NCI-H2081 treated with DMSO at 0.1 percent for 48 hours (cell line): ENCODE results near the gene EPC2.
"Not testable (repeated sequence)": the region's sequence is repeated elsewhere in the genome, so short reads cannot be mapped to it uniquely, and the experiment has no call there.

ENCODE experiments used
- DNase-seq: peaks from one replicate; lab custom pipeline; 2025; lab: John Stamatoyannopoulos, UW

EPC2 gene

DNA sequence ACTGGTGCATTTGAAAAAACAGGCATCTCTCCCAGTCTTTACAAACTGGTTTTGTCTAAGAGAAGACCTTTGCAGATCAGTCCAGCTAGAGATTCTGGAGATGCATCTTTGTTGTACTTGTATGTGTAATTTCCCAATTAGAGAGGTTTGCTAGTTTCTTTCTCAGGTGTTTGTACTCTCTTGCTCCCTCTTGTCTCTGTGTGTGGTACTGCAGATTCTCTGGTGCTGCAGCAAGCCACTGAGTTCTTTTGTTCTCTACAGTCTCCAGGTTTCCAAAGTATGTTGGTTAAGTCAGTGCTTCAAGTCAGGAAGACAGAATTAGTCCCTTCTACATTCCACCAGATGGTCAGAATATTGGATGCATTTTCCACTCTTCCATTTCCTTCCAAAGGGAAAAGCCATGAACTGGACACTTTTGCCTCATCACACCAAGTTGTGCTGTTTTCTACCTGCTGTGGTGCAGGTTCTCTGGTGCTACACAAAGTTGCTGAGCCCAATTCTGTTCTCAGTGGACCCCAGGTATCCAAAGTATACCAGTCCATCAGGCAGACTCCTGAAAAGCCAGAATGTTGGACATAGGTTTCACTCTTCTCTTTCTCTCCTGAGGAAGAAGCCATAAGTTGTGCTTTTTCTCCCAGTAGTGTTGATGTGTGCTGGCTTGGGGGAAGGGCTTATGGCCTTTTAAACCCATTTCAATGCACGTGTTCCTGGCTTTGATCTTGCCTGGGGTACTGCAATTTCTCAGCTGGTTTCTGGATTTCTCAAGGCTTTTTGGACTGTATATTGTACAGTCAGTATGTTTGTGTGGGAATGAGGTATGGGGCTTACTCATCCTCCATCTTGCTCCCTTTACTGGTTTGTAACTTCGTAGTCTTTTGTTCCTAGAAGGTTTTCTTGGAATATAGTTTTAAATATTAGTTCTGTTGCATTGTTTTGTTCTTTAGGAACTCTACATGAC is 29.8 kb downstream of the EPC2 start:
- DNase-seq, result no peak

- no peak for DNase-seq
Observed at GRCh38 chr2:148675708-148676107, 31.2 kb downstream of the EPC2 start.

DNA sequence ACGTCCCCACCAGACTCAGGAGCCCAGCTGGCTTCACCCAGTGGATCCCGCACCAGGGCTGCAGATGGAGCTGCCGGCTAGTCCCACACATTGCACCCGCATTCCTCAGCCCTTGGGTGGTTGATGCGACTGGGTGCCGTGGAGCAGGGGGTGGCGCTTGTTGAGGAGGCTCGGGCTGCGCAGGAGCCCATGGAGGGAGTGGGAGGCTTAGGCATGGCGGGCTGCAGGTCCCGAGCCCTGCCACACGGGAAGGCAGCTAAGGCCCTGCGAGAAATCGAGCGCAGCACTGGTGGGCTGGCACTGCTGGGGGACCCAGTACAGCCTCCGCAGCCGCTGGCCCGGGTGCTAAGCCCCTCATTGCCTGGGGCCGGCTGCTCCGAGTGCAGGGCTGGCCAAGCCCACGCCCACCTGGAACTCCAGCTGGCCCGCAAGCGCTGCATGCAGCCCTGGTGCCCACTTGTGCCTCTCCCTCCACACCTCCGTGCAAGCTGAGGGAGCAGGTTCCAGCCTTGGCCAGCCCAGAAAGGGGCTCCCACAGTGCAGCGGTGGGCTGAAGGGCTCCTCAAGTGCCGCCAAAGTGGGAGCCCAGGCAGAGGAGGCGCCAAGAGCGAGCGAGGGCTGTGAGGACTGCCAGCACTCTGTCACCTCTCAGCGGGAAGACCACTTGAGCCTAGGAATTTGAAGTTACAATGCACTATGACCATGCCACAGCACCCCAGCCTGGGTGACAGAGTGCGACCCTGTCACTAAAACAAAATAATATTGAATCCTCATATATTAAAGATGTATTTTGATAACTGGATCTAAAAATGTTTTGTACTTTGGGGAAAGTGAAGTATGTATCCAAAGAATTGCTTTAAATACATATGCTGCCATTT is 34.0 kb downstream of the EPC2 start:
- not testable (repeated sequence) for DNase-seq

DNA sequence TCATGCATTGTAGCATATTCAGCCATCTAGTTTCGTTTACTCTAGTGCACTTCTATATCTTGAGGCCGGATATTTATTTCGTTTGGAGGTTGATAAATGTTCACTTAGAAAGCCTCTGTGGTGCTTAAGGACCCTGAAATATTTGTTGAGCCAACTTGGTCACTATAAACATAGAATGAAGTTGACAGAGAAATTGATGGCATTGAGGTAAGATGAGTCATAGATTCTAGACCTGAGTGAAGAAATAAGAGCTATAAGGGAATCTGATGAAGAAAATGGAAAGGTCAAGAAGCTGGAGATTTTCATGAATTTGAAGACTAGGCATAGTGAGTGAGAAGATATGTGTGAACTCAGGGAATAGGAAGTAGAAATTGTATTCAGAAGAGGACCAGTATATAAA is 35.9 kb downstream of the EPC2 start:
- no peak for DNase-seq

GRCh38 chr2:148681443-148681842 is 36.9 kb downstream of the EPC2 start:
- DNase-seq, result no peak

GRCh38 chr2:148681862-148682261 is 37.3 kb downstream of the EPC2 start:
- not testable (repeated sequence) for DNase-seq

GRCh38 chr2:148684507-148684906 is 40.0 kb downstream of the EPC2 start:
- no peak for DNase-seq

DNA sequence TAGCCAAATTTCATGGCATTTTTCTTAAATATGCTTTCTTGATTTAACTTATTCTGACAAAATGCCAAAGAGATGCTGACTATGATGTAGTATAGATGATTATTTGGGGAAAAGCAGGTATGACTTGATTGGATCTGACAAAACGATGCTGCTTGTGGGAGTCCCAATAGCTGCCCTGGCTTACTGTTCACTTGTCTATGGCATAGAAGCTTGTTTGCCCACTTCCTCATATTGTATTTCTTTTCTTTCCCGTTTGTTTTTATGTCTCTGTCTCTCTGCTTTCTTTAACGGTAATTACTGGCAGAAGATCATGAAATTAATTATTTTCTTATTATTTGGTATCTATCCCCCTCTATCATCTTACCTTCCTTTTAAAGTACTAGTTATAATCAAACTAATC is 43.0 kb downstream of the EPC2 start:
- no peak for DNase-seq

DNA sequence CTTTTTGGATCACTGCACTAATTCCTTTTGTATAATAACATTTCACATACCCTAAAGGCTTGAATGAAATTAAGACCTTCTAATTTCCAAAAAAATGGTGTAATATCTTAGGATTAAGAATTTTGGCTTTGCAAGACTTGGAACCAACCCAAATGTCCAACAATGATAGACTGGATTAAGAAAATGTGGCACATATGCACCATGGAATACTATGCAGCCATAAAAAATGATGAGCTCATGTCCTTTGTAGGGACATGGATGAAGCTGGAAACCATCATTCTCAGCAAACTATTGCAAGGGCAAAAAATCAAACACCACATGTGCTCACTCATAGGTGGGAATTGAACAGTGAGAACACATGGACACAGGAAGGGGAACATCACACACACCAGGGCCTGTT is 43.5 kb downstream of the EPC2 start:
- DNase-seq, result not testable (repeated sequence)

DNA sequence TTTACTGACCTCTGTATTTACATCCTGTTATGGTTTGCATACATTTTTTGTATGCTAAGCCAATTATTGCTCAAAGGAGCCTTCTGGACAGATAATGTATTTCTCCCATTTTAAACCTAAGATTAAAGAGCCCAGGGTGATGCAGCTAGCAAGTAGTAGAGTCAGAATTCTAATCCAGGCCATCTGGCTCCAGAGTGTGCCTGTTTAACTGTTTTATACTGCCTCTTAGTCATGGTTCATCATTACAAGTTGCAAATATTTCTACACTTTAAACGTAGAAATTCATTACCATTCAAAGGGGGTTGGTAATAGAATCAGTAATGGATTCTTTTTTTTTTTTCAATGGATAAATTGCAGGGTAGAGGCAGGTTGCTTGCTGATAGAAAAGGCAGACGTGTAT is 52.4 kb downstream of the EPC2 start:
- no peak for DNase-seq

DNA sequence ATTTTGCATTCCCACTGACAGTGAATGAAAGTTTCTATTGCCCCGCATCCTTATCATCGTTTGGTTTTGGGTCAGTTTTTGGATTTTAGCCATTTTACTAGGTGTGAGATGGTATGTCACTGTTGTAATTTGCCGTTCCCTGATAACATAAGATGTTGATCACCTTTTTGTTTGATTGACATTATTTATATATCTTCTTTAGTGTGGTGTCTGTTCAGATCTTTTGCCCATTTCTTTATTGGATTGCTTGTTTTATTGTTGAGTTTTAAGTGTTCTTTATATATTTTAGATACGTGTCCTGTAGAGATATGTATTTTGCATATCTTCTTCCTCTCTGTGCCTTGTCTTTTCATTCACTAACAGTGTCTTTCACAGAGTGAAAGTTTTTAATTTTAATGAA is 55.3 kb downstream of the EPC2 start:
- no peak for DNase-seq

GRCh38 chr2:148701039-148701438 is 56.5 kb downstream of the EPC2 start:
- DNase-seq, result no peak

DNA sequence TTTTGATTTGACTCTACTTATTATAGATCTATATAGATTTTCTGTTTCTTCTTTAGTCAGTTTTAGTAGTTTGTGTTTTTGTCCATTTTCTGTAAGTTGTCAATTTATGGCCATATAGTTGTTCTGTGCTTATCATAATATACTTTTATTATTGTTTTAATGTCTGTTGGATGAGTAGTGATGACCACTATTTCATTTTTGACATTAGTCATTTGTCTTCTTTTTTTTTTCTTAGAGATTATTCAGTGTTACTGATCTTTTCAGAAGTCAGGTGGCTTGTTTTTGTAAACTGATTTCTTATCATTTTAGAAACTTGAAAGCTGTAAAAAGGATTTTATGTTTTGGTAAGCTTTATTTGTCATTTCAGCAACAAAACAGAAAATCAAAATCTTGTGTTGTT is 57.3 kb downstream of the EPC2 start:
- no peak for DNase-seq

- no peak for DNase-seq
Observed at GRCh38 chr2:148702475-148702874, 57.9 kb downstream of the EPC2 start.

- no peak for DNase-seq
Observed at GRCh38 chr2:148704247-148704646, 59.7 kb downstream of the EPC2 start.

- no peak for DNase-seq
Observed at GRCh38 chr2:148716378-148716920, 71.9 kb downstream of the EPC2 start.

- no peak for DNase-seq
Observed at GRCh38 chr2:148718039-148718438, 73.5 kb downstream of the EPC2 start.

DNA sequence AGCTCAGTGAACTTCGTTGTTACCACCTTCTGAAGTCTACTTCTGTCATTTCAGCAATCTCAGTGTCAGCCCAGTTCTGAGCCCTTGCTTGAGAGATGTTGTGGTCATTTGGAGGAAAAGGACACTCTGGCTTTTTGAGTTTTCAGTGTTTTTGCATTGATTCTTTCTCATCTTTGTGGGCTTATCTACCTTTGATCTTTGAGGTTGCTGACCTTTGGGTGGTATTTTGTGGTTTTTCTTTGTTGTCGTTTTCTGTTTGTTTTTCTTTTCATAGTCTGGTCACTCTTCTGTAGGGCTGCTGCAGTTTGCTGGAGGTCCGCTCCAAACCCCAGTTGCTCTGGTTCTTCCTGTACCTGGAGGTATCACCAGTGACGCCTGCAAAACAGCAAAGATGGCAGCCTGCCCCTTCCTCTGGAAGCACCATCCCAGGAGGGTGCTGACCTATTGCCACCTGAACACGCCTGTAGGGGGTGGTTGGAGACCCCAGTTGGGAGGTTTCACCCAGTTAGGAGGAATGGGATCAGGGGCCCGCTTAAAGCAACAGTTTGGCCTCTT is 74.7 kb downstream of the EPC2 start:
- no peak for DNase-seq

GRCh38 chr2:148719941-148720436 is 75.4 kb downstream of the EPC2 start:
- DNase-seq, result no peak

- peak; percentile 40 for DNase-seq
Observed at GRCh38 chr2:148720501-148721001, 76.0 kb downstream of the EPC2 start.

DNA sequence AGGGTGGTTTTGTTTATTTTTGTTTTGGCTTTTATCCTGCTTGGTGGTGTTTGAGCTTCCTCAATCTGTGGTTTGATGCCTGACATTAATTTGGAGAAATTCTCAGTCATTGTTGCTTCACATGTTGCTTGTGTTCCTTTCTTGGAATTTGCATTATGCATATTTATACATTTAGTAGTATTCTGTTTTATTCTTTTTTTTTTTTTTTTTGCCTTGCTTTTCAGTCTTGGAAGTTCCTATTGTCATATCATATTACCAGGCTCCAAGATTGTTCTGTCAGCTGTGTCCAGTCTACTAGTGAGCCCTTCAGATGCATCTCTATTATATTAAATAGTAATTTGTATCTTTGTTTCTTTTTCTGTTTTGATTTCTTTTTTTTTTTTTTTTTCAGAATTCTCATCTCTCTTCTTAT is 77.0 kb downstream of the EPC2 start:
- DNase-seq, result no peak
